Measurements from ENCODE around the gene NMT1.

The NMT1 gene

GRCh38 chr17:45081047-45081703 lies 20.1 kb downstream of the NMT1 start:
- Mint-ChIP-seq H3K36me3 (ENCODE audit: low read depth) (peaks cover 81% of the 10 kb centered on the region), H3K27ac (no peak overlapping the region), H3K27me3 (no peaks in the 10 kb centered on the region), H3K4me3 (no peak overlapping the region), H3K4me1 (ENCODE audit: low read depth) (peaks cover 24% of the 10 kb centered on the region), H3K9me3 (no peaks in the 10 kb centered on the region)
- intact Hi-C loops (cut with micrococcal nuclease), result no loop called here

GRCh38 chr17:45086391-45086790 lies 25.3 kb downstream of the NMT1 start:
- no peak overlapping the region for H3K27ac Mint-ChIP-seq
- no peaks in the 10 kb centered on the region for H3K27me3 Mint-ChIP-seq
- H3K4me3 Mint-ChIP-seq, result no peak overlapping the region
- H3K4me1 Mint-ChIP-seq (ENCODE audit: low read depth), result no peaks in the 10 kb centered on the region
- no peaks in the 10 kb centered on the region for H3K9me3 Mint-ChIP-seq
- peaks cover 99% of the 10 kb centered on the region for H3K36me3 Mint-ChIP-seq (ENCODE audit: low read depth)
- intact Hi-C loops (cut with micrococcal nuclease), result no loop called here

GRCh38 chr17:45086865-45087503 lies 25.9 kb downstream of the NMT1 start:
- Mint-ChIP-seq H3K4me3 (no peak overlapping the region), H3K36me3 (ENCODE audit: low read depth) (peaks cover 99% of the 10 kb centered on the region), H3K27me3 (no peaks in the 10 kb centered on the region), H3K9me3 (no peaks in the 10 kb centered on the region), H3K4me1 (ENCODE audit: low read depth) (no peaks in the 10 kb centered on the region), H3K27ac (no peak overlapping the region)
- intact Hi-C loops (cut with micrococcal nuclease), result no loop called here

- H3K4me1 Mint-ChIP-seq (ENCODE audit: low read depth), result no peaks in the 10 kb centered on the region
- intact Hi-C loops (cut with micrococcal nuclease), result no loop called here
- H3K27ac Mint-ChIP-seq, result no peak overlapping the region
- H3K4me3 Mint-ChIP-seq, result no peak overlapping the region
- no peaks in the 10 kb centered on the region for H3K9me3 Mint-ChIP-seq
- no peaks in the 10 kb centered on the region for H3K27me3 Mint-ChIP-seq
- peaks cover 99% of the 10 kb centered on the region for H3K36me3 Mint-ChIP-seq (ENCODE audit: low read depth)
These were observed 26.4 kb downstream of the NMT1 start for GRCh38 chr17:45087504-45087975.

- no peak overlapping the region for H3K27ac Mint-ChIP-seq
- H3K9me3 Mint-ChIP-seq, result no peaks in the 10 kb centered on the region
- H3K36me3 Mint-ChIP-seq (ENCODE audit: low read depth), result peaks cover 99% of the 10 kb centered on the region
- intact Hi-C loops (cut with micrococcal nuclease), result no loop called here
- no peaks in the 10 kb centered on the region for H3K4me1 Mint-ChIP-seq (ENCODE audit: low read depth)
- no peak overlapping the region for H3K4me3 Mint-ChIP-seq
- H3K27me3 Mint-ChIP-seq, result no peaks in the 10 kb centered on the region
These were observed 26.9 kb downstream of the NMT1 start for GRCh38 chr17:45087978-45088377.

GRCh38 chr17:45088741-45089140 lies 27.6 kb downstream of the NMT1 start:
- Mint-ChIP-seq H3K27me3 (no peaks in the 10 kb centered on the region), H3K27ac (no peak overlapping the region), H3K4me3 (no peak overlapping the region), H3K9me3 (no peaks in the 10 kb centered on the region), H3K4me1 (ENCODE audit: low read depth) (no peaks in the 10 kb centered on the region), H3K36me3 (ENCODE audit: low read depth) (peaks cover 100% of the 10 kb centered on the region)
- intact Hi-C loops (cut with micrococcal nuclease), result no loop called here

- Mint-ChIP-seq H3K27me3 (no peaks in the 10 kb centered on the region), H3K9me3 (no peaks in the 10 kb centered on the region), H3K27ac (no peak overlapping the region), H3K4me1 (ENCODE audit: low read depth) (no peaks in the 10 kb centered on the region), H3K4me3 (no peak overlapping the region), H3K36me3 (ENCODE audit: low read depth) (peaks cover 100% of the 10 kb centered on the region)
- intact Hi-C loops (cut with micrococcal nuclease), result loop anchor here (10.0 kb wide), 2 partner anchors 66 to 176 kb away; partner anchors contain the start of gene GFAP
These were observed 29.6 kb downstream of the NMT1 start for GRCh38 chr17:45090711-45091110.

- Mint-ChIP-seq H3K4me3 (no peak overlapping the region), H3K27me3 (no peaks in the 10 kb centered on the region), H3K9me3 (no peaks in the 10 kb centered on the region), H3K36me3 (ENCODE audit: low read depth) (peaks cover 100% of the 10 kb centered on the region), H3K4me1 (ENCODE audit: low read depth) (no peaks in the 10 kb centered on the region), H3K27ac (no peak overlapping the region)
- intact Hi-C loops (cut with micrococcal nuclease), result loop anchor here (10.0 kb wide), 2 partner anchors 67 to 177 kb away; partner anchors contain the start of gene GFAP
These were observed 30.8 kb downstream of the NMT1 start for GRCh38 chr17:45091778-45092425.

GRCh38 chr17:45092911-45093430 lies 31.9 kb downstream of the NMT1 start:
- no peak overlapping the region for H3K27ac Mint-ChIP-seq
- H3K9me3 Mint-ChIP-seq, result no peaks in the 10 kb centered on the region
- no peaks in the 10 kb centered on the region for H3K27me3 Mint-ChIP-seq
- H3K36me3 Mint-ChIP-seq (ENCODE audit: low read depth), result peaks cover 100% of the 10 kb centered on the region
- no peak overlapping the region for H3K4me3 Mint-ChIP-seq
- intact Hi-C loops (cut with micrococcal nuclease), result loop anchor here (10.0 kb wide), 2 partner anchors 68 to 178 kb away; partner anchors contain the start of gene GFAP
- H3K4me1 Mint-ChIP-seq (ENCODE audit: low read depth), result no peaks in the 10 kb centered on the region

- Mint-ChIP-seq H3K27ac (no peak overlapping the region), H3K9me3 (no peaks in the 10 kb centered on the region), H3K27me3 (no peaks in the 10 kb centered on the region), H3K4me3 (no peak overlapping the region), H3K4me1 (ENCODE audit: low read depth) (no peaks in the 10 kb centered on the region), H3K36me3 (ENCODE audit: low read depth) (peaks cover 100% of the 10 kb centered on the region)
- intact Hi-C loops (cut with micrococcal nuclease), result loop anchor here (10.0 kb wide), 2 partner anchors 69 to 179 kb away; partner anchors contain the start of gene GFAP
These were observed 32.5 kb downstream of the NMT1 start for GRCh38 chr17:45093444-45094110.

- no peaks in the 10 kb centered on the region for H3K4me1 Mint-ChIP-seq (ENCODE audit: low read depth)
- H3K9me3 Mint-ChIP-seq, result no peaks in the 10 kb centered on the region
- peaks cover 100% of the 10 kb centered on the region for H3K36me3 Mint-ChIP-seq (ENCODE audit: low read depth)
- H3K27me3 Mint-ChIP-seq, result no peaks in the 10 kb centered on the region
- H3K4me3 Mint-ChIP-seq, result no peak overlapping the region
- H3K27ac Mint-ChIP-seq, result no peak overlapping the region
- intact Hi-C loops (cut with micrococcal nuclease), result loop anchor here (10.0 kb wide), 2 partner anchors 71 to 181 kb away; partner anchors contain the start of gene GFAP
These were observed 35.0 kb downstream of the NMT1 start for GRCh38 chr17:45096141-45096540.

- Mint-ChIP-seq H3K36me3 (ENCODE audit: low read depth) (peaks cover 100% of the 10 kb centered on the region), H3K4me3 (no peak overlapping the region)
- intact Hi-C loops (cut with micrococcal nuclease), result loop anchor here (10.0 kb wide), 2 partner anchors 72 to 182 kb away; partner anchors contain the start of gene GFAP
These were observed 35.8 kb downstream of the NMT1 start for GRCh38 chr17:45096926-45097325.

GRCh38 chr17:45098081-45098868 lies 37.2 kb downstream of the NMT1 start:
- intact Hi-C loops (cut with micrococcal nuclease), result loop anchor here (10.0 kb wide), 2 partner anchors 73 to 183 kb away; partner anchors contain the start of gene GFAP
- H3K4me1 Mint-ChIP-seq (ENCODE audit: low read depth), result no peaks in the 10 kb centered on the region
- peaks cover 100% of the 10 kb centered on the region for H3K36me3 Mint-ChIP-seq (ENCODE audit: low read depth)
- H3K27me3 Mint-ChIP-seq, result no peaks in the 10 kb centered on the region
- H3K9me3 Mint-ChIP-seq, result no peaks in the 10 kb centered on the region
- no peak overlapping the region for H3K4me3 Mint-ChIP-seq
- H3K27ac Mint-ChIP-seq, result no peak overlapping the region

More at GRCh38 chr17:45096926-45097325, 35.8 kb downstream of the NMT1 start:
- Mint-ChIP-seq H3K4me1 (ENCODE audit: low read depth) (no peaks in the 10 kb centered on the region), H3K9me3 (no peaks in the 10 kb centered on the region), H3K27me3 (no peaks in the 10 kb centered on the region), H3K27ac (no peak overlapping the region)
